Medulla oblongata (tissue), 1 donor: Measurements from ENCODE around the gene MEIS2.

Experiments used
- DNase-seq: peaks from one replicate; pipeline ENCODE4 v3.0.0-alpha.2; 2015; ENCODE audit errors: extremely low spot score

Gene MEIS2

GRCh38 chr15:37041042-37041441 is 59.3 kb downstream of the MEIS2 start:
- no peak for DNase-seq

- no peak for DNase-seq
Measured at GRCh38 chr15:37040072-37040742, 60.1 kb downstream of the MEIS2 start.

- DNase-seq: no peak
Measured at GRCh38 chr15:37038716-37039106, 61.6 kb downstream of the MEIS2 start.

- DNase-seq: no peak
Measured at GRCh38 chr15:37037850-37038715, 62.3 kb downstream of the MEIS2 start.

- no peak for DNase-seq
Measured at GRCh38 chr15:37037071-37037655, 63.2 kb downstream of the MEIS2 start.

GRCh38 chr15:37034835-37035748 is 65.3 kb downstream of the MEIS2 start:
- no peak for DNase-seq

- no peak for DNase-seq
Measured at GRCh38 chr15:37034392-37034791, 66.0 kb downstream of the MEIS2 start.

GRCh38 chr15:37032091-37032775 is 68.1 kb downstream of the MEIS2 start:
- DNase-seq: no peak

- no peak for DNase-seq
Measured at GRCh38 chr15:37031198-37031597, 69.2 kb downstream of the MEIS2 start.

- DNase-seq: no peak
Measured at GRCh38 chr15:37028625-37029296, 71.6 kb downstream of the MEIS2 start.

GRCh38 chr15:37020852-37021251 is 79.5 kb downstream of the MEIS2 start:
- DNase-seq: no peak

- no peak for DNase-seq
Measured at GRCh38 chr15:37019479-37020433, 80.6 kb downstream of the MEIS2 start.

GRCh38 chr15:37017031-37017625 is 83.2 kb downstream of the MEIS2 start:
- DNase-seq: no peak

- DNase-seq: peak; percentile 47
Measured at GRCh38 chr15:37016231-37016630, 84.1 kb downstream of the MEIS2 start.

- no peak for DNase-seq
Measured at GRCh38 chr15:37015451-37015850, 84.9 kb downstream of the MEIS2 start.

- DNase-seq: no peak
Measured at GRCh38 chr15:37015035-37015434, 85.3 kb downstream of the MEIS2 start.

GRCh38 chr15:37014566-37014965 is 85.8 kb downstream of the MEIS2 start:
- DNase-seq: no peak

- DNase-seq: no peak
Measured at GRCh38 chr15:37014137-37014536, 86.2 kb downstream of the MEIS2 start.

GRCh38 chr15:37010595-37010994 is 89.8 kb downstream of the MEIS2 start:
- DNase-seq: no peak
